Stimulated activated CD4-positive, alpha-beta T cell treated with anti-CD3 and anti-CD28 coated beads, Interleukin-2, amount 100 ng/mL, for 48 hours (primary cell): ENCODE results near the gene SATB2.
A peak's percentile ranks its signal among the peaks of the same experiment; 100 is the strongest.

ENCODE experiments used
- DNase-seq, 2 donors: peaks; one replicate each; pipeline ENCODE4 v3.0.0-alpha.2; 2020

Gene SATB2

DNA sequence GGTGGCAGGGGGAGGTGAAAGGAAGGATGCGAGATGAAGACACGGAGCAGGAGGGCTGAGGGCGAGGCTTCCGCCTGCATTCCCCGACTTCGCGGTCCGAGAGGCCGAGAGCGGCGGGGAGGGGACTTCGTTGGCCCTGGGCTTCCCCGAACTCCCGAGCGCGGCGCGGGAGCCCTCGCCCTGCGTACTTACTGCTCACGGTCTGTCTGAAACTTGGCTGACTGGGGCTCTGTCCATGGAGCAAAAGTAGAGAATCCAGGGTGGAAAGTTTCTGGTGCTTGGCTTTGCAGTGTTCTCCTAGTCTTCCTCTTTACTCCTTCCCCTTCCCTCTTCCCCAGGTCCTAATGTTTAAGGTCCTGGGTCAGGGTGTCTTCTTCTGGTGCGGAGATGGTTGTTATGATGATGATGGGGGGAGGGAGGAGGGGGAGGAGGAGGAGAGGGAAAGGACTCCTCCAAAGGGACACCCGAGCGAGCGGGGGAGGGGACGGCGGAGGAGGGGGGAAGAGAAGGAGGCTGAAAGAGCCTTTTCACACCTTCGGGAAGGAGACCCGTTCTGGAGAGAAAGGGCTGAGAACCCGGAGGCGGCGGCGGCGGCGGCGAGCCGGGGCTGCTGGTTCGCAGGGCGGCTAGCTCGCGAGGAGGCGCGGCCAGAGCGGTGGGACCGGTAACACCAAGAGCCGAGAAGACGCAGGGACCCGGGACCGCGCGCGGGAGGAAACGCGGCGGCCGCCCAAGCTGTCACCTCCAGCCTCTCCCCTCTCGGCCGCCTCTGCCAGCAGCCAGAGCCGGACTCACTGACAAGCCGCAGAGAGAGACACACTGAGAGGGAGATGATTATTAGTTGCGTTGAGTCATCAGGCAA lies at the start of gene SATB2:
SATB2 (minus strand) TSS at position 793 of the 862 bp plus-strand sequence. CDS start 1,902 bp downstream, outside the sequence.
- DNase-seq = no peak

DNA sequence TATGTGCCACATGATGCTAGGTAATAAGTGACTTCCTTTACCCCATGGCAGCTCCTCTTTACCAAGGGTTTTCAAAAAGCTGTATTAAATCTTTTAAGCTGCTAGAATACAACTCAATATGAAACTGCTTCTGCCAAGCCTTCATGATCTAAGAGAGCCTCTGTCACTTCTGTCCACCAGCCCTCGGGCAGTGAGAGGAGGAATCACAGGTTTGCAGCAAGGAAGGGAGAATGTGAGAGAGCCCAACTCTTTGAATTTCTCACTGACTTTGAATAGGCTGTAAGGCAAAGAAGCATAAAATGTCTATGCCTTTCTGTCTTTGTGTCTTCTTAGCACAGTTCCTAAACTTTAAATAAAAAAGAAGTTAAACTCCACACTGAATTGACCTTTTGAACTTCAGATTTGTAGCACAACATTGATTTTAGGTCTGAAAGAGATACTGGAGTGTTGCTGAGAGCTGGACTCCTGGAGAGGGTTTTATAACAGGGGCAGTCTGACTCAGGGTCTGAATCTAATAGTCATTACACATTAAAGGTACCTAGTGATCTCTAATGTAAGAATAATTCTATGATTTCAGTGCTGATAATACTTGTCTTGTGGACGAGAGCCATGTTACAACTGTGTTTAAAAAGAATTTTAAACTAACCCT lies 48.1 kb upstream of the SATB2 start:
- DNase-seq = no peak

DNA sequence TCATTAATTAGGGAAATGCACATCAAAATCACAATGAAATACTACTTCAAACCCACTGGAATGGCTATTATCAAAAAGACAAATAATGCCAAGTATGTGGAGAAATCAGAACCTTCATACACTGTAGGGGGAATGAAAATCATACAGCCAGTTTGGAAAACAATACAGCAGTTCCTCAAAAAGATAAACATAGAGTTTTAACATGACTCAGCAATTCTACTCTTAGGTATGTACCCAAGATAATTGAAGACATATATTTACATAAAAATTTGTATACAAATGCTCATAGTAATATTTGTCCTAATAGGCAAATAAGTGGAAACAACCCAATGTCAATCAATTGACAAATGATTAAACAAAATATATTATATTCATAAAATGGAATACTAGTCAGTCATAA lies 45.4 kb upstream of the SATB2 start:
- DNase-seq = no peak

DNA sequence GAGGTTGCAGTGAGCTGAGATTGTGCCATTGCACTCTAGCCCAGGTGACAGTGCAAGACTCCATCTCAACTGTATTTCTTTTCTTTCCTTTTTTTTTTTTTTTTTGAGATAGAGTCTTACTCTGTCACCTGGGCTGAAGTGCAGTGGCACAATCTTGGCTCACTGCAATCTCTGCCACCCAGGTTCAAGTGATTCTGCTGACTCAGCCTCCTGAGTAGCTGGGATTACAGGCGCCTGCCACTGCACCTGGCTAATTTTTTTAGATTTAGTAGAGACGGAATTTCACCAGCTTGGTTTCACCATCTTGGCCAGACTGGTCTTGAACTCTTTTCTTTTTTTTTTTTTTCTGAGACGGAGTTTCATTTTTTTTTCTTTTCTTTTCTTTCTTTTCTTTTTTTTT lies 41.3 kb upstream of the SATB2 start:
- no peak for DNase-seq

DNA sequence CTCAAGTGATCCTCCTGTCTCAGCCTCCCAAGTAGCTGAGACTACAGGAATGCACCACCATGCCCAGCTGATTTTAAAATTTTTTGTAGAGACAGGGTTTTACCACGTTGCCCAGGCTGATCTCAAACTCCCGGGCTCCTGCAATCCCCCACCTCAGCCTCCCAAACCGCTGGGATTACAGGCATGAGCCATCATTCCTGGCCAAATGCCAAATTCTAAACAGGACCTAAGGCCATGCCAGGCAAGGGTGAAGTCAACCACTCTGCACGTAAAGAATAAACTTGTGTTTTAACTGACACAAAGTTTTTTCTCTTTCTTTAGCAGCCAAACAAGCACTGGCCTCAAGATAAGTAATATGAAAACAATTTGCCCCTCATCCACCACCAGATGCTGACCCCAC lies 37.4 kb upstream of the SATB2 start:
- DNase-seq = no peak

DNA sequence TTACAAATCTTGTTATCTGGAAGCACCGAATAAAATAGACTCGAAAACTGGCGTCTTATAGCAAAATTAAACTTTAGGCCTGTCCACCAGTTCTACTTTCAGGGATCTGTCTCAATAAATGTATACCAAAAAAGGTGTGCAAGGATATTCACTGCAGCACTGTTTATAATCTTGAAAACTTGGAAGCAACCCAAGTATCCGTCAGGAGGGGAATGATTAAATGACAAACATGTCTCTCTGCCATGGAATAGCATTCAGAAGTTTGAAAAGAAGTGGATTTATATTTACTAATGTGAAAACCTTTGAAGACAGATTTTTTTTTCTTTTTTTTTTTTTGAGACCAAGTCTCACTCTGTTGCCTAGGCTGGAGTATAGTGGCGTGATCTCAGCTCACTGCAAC lies 32.3 kb upstream of the SATB2 start:
- DNase-seq = no peak

DNA sequence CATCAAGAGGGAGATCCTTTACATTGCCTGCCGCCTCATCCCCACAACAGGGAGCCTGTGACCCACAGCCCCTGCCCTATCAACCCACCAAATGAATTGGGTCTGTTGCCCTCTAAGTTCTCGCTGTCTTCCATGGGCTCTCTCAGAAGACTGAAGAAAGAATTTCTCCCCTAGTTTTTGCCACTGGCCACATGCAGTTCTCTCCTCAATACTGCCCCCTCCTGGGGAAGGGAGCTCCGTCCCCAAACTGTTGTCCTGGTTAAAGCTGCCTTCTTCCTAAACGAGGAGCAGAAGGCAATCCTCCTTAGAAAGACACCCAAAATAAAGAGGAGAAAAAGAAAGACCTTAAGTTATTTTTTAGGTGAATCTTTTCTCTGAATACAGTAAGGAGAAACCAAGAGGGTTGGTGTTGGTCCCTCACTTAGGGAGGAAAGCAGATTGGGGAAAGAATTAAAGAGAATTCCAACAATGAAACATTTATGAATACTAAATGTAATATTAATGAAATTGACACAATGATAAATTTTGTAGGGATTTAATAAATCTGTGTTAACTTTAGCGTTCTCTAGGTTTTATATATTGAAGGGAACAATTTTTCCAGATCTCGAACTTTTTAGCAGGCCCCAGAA lies 31.1 kb upstream of the SATB2 start:
- peak; percentile 44 to 53 for DNase-seq

DNA sequence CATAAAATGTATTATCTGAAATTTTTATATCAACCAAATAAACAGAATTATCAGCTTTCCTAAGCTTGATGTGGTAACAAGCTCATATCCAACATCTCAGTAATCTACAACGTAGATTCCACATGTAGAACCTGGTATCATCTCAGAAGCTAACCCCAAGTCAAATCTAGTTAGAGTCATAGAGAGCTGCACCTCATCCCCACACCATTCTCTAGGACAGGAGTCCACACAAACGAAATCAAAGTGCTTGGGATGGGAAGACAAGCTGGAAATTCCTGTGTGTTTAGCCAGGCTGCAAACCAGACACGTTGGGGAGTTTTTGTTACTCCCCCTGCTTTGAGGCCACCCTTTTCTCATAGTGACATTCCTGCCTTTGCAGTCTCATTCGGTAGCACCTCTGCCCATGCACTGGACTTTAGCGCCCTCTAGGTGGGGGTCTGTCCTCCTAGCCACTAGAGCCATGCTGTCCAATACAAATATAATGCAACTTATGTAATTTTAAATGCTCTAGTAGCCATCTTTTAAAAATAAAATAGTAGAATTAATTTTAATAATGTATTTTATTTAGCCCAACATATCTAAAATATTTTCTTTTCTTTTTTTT lies 28.1 kb upstream of the SATB2 start:
- no peak for DNase-seq

DNA sequence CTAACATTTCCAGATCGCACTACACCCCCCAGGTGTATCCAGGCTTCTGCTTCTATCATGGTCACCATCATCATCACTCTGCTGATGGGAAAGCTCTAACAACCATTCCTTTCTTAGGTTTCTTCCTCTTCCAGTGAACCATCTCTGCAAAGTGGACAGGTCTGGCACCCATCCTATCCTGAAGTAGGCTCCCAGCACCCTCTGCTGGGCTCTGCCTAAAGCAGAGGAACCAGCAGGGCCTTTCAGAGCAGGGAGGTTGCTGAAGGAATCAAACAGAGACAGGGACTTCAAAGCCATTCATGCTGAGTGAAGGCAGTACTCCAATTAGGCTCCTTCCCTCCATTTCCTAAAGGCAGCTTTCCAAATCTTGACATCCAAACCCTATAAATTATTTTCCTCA lies 27.2 kb upstream of the SATB2 start:
- no peak for DNase-seq

DNA sequence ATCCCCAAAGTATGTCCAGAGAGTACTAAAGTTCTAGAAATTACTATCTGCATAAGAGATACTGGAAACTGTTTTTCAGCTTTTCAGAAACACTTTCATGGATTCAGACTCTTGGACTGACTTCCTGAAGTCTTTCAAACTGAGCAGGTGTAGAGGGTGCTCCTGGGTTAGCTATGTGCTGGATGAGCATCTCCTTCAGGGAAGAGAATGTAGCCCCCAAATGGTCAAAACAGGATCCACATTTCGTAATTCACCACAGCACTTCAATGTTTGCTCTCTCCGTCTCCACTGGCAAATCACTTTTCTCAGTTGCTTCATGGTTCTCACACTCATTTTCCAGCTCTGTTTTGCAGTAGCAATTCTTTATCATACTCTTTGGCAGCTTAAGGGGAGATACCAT lies 23.2 kb upstream of the SATB2 start:
- no peak for DNase-seq

DNA sequence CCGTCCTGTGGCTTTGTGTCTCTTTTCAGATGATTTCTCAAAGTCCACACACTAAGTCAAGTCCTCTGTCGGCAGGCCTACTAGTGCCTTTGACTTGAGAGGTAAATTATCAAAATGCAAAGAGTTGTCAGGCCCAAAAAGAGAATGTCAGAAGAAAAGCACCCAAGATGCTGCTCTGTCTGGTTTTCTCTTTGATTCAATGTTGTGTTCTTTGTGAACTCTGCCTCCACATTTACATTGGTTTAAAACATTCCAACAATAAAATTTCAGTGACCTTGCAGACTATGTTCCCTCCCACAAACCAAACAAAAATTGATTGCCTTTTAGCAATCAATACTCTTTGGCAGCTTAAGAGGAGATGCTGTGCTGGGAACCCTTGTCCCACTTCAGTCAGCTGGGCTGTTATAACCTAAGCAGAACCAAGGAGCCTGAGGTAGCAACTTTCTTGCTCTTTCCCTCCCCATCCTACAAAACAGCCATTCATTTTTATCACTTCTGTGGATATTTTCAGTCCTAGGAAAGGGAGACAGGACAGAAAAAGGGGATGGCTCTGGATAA lies 19.6 kb upstream of the SATB2 start:
- DNase-seq = no peak

DNA sequence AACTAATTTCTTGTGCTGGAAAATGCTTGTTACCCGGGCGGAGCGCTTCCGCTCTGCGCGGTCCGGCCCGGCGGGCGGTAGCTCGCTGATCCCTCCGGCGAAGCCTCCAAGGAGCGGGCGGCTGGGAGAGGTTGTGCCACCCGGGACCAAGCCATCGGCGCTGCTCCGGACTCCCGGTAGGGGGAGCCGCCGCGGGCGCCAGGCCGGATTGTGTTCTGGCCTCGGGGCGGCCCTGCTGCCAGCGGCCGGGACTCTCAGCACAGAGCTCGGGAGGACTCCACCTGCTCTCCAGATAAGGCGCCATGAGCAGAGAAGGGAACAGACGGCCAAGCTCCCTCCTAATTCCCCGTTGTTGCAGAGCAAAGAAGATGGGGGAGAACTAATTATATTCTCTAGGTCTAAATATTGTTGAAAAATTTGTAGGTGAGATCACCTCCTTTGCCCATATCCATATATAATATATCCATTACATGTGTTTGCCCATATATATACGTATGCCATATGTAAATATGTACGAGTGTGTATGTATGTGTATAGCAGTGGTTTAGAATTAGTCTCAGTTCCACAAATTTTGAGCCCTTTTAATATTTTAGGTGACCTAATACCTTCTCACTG lies 13.8 kb upstream of the SATB2 start:
- peak; percentile 41 to 54 for DNase-seq

DNA sequence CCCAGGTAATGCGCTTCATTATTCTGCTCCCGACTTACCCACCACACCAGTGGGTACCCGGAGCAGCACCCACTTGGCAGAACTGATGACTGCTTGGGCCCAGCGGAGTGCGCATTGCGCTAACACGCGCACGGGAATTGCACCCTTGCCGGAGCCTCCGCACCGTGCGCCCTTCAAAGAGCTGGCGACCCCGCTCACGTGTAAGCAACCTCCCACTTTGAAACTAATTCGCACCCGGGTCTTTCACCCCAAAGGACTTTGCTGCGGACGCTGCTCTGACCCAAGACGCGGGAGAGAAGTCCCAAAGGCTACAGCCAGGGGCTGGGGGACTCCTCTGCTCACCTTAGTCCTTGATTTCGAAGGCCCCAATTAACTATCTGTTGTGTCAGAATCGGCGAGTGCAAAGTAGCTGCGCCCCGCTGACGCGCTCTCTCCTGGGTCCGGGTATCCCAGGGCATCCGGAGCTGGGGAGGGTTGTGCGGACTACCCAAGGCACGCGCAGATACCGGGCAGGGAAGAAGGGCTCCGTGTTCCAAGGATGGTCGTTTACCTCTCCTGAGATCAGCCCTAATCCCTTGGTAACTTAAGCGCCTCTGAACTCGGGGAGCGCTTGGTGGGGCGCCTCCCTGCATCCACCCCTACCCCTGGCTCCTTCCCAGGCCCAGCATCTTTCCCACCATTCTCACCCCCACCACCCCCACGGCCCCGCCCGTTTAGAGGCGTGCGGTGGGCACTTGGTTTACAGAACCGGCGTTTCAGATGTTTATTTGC lies 13.1 kb upstream of the SATB2 start:
- DNase-seq = no peak

DNA sequence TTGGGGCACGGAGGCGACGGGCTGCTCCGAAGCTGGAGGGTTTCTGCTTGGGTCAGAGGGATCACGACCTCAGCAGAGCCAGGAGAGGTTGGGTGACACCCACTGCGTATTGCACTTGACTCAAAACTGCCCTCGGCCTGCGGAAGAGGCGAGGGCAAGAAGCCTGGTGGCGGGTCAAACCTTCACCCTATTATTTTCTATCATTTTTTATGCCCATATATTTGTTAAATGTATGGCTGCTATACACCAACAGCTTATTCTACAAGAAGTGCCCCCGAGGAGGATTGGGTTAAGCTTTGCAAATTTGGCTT lies 12.6 kb upstream of the SATB2 start:
- no peak for DNase-seq

DNA sequence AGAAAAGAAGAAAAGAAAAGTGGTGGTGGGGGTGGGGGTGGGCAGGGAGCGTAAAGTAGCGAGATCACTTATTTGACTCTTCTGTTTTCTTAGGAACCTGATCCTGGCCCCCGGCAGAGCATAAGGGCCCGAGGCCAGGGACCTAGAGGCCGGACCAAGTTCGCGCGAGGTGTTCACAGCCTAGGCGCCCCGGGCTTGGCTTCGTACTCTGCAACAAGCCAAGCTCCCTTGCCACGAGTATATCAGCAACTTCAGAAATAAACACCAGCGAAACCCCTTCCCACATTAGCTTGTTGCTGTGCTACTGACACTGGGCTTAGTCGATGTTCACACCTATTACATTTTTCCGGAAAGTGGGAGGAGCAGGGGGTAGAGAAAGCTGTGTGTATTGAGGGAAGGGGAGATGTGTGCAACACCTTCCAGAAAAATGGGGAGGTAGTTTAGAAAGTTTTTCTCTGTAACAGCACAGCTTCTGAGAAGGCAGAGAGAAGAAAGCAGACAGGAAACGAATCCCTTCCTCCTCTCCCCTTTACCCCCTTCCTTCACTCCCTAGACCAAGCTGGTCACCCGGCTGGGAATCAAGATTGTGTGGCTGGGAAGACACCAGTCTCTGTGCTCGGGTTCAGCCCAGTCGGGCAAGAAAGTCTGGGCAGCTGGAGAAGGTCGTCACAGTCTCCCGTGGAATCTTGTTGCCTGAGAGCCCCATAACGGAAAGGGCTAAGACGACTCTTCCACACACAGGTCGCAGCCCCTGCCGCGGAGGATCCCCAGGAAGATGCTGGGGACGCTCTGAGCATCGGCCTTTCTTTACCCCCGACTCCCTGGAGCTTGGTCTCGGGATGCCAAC lies 12.0 kb upstream of the SATB2 start:
- DNase-seq = no peak

DNA sequence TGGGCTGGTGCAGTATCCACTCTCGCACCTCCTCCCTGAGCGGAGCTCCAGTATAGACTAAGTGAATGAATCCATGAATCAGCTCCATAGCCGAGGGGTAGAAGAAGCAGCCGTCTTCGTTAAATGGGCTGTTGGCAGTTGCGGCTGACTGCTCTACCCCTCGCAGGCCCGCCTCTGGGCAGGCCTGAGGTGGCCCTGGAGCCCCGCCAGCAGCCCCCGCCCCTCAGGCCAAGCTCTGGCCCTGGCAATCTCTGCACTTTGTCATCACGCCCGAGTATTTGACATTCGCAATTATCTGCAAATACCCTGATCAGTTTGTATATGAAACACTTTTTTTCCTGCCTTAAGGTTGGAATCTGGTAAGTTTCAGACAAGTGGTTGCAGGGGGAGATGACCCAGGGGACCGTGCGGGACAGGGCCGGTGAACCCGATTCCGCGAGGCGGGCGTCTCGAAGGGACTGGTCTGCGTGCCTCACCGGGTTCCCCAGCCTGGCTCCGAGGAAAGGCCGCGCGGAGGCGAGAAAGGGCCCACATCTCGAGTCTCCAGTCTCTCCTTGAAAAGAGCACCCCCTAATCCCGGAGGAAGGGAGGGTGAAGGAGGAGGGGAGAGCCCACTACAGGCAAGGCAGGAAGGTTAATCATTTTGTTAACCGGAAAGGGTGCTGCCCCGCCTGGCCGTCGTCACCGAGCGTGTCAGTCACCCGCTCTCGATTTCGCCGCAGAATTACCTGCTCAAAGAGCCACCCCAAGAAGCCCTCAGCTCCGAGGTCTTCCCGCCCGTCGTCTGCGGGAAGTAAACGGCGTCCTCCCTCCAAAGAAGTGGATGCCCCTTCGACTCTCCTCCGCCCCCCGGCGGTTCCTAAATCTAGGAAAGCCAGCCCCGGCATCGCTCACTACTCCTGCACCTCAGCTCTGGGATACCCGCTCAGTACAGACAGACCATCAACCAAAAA lies 11.1 kb upstream of the SATB2 start:
- no peak for DNase-seq

DNA sequence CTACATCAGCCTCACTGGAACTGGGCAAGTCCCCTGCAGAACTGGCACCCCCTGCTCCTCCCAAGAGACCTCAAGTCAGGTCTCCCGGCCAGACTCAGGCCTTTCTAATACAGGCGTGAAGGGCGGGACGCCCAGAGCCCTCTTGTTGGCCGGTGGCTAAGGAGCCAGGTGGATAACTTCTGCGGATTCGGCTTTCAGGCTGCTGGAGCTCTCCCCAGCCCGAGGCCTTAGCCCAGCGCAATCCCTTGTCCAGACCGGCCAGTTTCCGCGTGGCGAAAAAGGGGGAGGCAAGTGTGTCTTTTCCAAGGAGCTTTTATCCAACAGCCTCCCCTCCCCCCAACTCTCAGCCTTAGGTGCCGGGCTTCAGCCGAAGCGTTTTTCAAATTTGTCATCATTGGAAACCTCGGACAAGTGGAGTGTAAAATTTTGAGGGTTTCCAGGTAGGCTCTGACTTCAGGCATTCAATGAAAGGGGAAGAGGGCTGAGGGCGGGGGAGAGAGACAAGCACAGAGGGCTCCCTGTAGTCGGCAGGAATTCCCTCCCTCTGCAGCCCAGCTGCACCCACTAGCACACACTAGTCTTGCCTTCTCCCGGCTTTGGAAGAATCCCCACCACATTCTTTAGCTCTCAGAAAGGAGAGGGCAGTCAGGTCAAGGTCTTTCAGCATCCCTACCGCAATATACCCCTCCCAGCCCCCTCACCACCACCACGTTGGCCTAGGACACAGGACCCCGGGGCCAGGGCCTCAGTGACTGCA lies 9.5 kb upstream of the SATB2 start:
- DNase-seq = no peak

DNA sequence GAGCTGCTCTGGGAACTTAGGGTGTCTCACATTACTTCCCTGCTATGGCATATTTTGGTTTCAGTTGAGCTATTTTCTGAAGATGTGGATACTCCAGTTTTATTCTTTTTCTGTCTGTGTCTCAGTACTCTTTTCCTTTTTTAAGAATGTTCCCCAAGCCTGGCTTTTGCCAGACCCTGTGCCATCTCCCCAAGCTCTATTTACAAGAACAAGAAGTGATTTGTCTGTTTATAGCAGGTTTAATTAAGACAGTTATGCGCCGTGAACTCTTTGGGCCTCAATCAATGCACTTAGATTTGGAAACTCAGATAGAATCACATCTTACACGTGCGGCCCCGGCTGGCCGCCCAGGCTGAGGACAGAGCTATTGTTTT lies 8.9 kb upstream of the SATB2 start:
- DNase-seq = no peak

DNA sequence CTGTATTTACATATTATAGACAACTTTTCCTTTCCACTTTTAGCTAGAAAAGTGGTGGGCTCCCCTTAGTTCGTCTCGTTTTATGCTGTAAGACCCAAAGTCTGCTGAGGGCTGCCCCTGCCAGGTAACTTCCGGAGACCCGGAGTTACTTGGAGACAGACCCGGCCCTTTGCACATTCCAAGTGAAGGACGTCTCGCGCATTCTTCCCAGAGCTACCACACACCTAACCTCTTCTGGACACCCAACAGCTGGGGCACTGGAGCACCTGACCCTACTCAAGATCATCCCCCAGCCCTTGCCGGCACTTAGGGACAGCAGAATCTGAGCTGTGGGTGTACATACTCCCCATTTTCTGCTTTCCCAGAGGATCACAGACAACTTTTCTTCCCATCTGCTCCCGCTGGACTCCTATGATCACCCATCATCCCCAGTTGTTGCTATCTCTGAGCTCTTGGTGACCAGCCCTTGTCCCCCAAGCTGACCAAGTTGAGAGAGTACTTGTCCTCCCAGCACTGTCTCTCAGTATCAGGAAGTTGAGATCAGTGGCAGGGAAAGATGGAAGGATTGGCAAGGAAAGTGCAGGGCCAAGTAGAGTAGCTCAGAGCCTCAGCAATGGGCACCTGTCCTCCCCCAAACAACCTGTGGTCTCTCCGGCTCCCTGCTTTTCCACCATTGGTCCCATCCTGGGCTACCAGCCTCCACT lies 8.4 kb upstream of the SATB2 start:
- no peak for DNase-seq
